GM12801 (cell line): ENCODE results near the gene PNPT1.

Source experiments
- CTCF ChIP-seq: IDR thresholded peaks from one replicate; pipeline ENCODE4 v1.5.1; 2011; ENCODE audit warnings: control low read depth; ENCODE audit not compliant: insufficient read length; ENCODE audit errors: extremely low read depth

Gene PNPT1

GRCh38 chr2:55705027-55705653 is 11.5 kb upstream of the PNPT1 start:
- TF ChIP-seq CTCF, result no peak

- no peak for TF ChIP-seq CTCF
Observed at GRCh38 chr2:55703350-55703749, 9.7 kb upstream of the PNPT1 start.

- no peak for TF ChIP-seq CTCF
Observed at GRCh38 chr2:55672630-55673029, 21.0 kb downstream of the PNPT1 start.

GRCh38 chr2:55668956-55669355 is 24.7 kb downstream of the PNPT1 start:
- TF ChIP-seq CTCF, result no peak

- TF ChIP-seq CTCF, result no peak
Observed at GRCh38 chr2:55653255-55653654, 40.4 kb downstream of the PNPT1 start.

- no peak for TF ChIP-seq CTCF
Observed at GRCh38 chr2:55649211-55649610, 44.4 kb downstream of the PNPT1 start.

DNA sequence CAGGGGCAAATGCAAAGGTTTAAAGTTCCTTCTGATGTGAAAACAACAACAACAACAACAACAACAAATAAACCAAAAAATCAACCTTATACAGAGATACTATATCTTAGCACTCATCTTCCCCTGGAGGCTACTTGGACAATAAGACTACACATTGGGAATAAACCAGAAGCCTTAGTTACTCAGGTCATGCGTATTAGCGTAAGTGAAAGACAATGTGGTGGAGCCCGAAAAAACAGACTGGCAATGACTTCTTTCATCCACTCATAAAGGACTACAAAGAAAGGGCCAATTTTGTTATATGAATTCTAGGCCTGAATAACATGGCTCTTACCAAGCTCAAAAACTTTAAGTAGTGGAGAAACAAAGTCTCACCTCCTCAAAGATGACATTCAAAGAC is 56.8 kb downstream of the PNPT1 start:
- TF ChIP-seq CTCF, result no peak

GRCh38 chr2:55628931-55629330 is 64.7 kb downstream of the PNPT1 start:
- no peak for TF ChIP-seq CTCF
